ENCODE results near the gene FYN.

DNA sequence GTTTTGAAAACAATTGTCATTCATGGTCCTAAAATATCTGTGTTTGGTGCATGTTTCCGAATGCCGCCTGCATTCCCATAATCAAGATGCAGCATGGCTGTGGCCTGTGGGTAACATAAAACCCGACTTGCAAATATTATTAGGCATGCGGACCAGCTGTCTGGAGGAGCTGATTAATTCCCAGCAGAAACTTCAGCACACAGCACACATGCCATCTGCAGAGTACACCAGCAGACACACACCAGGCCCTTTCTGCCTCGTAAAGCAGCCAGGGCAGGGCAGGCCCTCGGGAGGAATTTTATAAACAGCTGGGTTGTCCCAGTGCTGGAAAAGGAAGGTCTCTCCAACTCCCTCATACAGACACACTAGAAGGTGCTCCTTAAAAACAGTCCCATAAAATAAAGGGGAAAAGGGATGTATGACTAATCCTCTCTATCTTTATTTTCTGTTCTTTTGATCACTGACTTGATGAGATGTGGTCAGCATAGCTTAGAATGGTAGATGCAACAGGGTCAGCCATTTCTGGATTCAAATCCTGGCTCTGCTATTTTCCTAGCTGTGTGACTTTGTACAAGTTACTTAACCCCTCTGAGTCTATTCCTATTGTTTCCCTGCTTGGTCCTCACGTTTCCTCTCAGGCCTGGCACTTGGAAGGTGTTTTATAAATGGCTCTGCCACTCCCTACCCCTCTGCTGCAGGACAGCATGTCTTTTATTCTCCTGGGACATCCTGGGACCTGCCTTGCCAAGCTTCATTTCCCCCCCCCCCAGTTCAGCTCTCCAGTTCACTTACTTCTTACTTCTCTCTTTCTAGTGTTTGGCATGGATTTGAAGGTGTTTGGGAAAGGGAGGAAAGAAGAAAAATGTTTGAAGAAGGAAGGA lies 181.7 kb downstream of the FYN start:
- TF ChIP-seq, protein P1, sequence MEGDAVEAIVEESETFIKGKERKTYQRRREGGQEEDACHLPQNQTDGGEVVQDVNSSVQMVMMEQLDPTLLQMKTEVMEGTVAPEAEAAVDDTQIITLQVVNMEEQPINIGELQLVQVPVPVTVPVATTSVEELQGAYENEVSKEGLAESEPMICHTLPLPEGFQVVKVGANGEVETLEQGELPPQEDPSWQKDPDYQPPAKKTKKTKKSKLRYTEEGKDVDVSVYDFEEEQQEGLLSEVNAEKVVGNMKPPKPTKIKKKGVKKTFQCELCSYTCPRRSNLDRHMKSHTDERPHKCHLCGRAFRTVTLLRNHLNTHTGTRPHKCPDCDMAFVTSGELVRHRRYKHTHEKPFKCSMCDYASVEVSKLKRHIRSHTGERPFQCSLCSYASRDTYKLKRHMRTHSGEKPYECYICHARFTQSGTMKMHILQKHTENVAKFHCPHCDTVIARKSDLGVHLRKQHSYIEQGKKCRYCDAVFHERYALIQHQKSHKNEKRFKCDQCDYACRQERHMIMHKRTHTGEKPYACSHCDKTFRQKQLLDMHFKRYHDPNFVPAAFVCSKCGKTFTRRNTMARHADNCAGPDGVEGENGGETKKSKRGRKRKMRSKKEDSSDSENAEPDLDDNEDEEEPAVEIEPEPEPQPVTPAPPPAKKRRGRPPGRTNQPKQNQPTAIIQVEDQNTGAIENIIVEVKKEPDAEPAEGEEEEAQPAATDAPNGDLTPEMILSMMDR (IDR thresholded peaks at IDR 0.05; ENCODE audit: low read depth, low read length, missing input control), result no peak
- TF ChIP-seq SP1 (IDR thresholded peaks at IDR 0.05) (no peak), EGR1 (IDR thresholded peaks at IDR 0.05; ENCODE audit: low read depth in 2 of 2) (no peak), YY1 (IDR thresholded peaks at IDR 0.05) (no peak), FOXA1 (IDR thresholded peaks at IDR 0.05) (no peak)
- TF ChIP-seq, protein P2, sequence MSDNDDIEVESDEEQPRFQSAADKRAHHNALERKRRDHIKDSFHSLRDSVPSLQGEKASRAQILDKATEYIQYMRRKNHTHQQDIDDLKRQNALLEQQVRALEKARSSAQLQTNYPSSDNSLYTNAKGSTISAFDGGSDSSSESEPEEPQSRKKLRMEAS (IDR thresholded peaks at IDR 0.05), result no peak
- TF ChIP-seq, protein P3, sequence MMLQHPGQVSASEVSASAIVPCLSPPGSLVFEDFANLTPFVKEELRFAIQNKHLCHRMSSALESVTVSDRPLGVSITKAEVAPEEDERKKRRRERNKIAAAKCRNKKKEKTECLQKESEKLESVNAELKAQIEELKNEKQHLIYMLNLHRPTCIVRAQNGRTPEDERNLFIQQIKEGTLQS (IDR thresholded peaks at IDR 0.05), result no peak
